Esophagus muscularis mucosa (tissue), 4 donors: Measurements from ENCODE around the gene SLC16A2. TPM values are rescaled to one million over a fixed set of nuclear protein-coding genes. Genes with fewer than 3 reads are reported as not detected.
A peak's percentile ranks its signal among the peaks of the same experiment; 100 is the strongest.

ENCODE experiments used
- DNase-seq: peaks from one replicate; pipeline ENCODE4 v3.0.0-alpha.2; 2017; ENCODE audit errors: extremely low spot score
- H3K27ac ChIP-seq, 4 donors: fragments of 200-600 bp; sonication (generic); replicated peaks in 1 of 4; 1 replicate in 3 of 4; 2 replicates in 1 of 4; pipeline ENCODE4 v1.5.1; 2016 to 2019; ENCODE audit warnings: mild to moderate bottlenecking in 1 of 4
- H3K27me3 ChIP-seq, 4 donors: fragments of 200-600 bp; sonication (generic); one replicate each; pipeline versions ENCODE4 v1.5.1 to v1.6.0; 2016 to 2019
- H3K36me3 ChIP-seq, 4 donors: fragments of 200-600 bp; sonication (generic); one replicate each; pipeline ENCODE4 v1.5.1; 2016 to 2019
- H3K4me1 ChIP-seq, 4 donors: fragments of 200-600 bp; sonication (generic); one replicate each; pipeline ENCODE4 v1.5.1; 2016 to 2019
- H3K4me3 ChIP-seq, 4 donors: fragments of 200-600 bp; sonication (generic); 1 replicate in 2 of 4; 2 replicates in 2 of 4; pipeline ENCODE4 v1.5.1; 2016 to 2019; ENCODE audit warnings: mild to moderate bottlenecking in 4 of 4, moderate library complexity in 1 of 4
- H3K9me3 ChIP-seq, 4 donors: fragments of 200-600 bp; sonication (generic); 1 replicate in 3 of 4; 2 replicates in 1 of 4; pipeline ENCODE4 v1.5.1; 2016 to 2019
- EP300 ChIP-seq: sonication (generic); formaldehyde crosslinking; IDR thresholded peaks from one replicate; pipeline ENCODE4 v1.6.1; 2017; ENCODE audit warnings: antibody characterized with exemption
- POLR2A ChIP-seq: fragments of 450-650 bp; IDR thresholded peaks from one replicate; pipeline ENCODE4 v1.6.1; 2017; ENCODE audit warnings: antibody characterized with exemption, moderate library complexity, mild to moderate bottlenecking, low read depth
- POLR2AphosphoS5 ChIP-seq, 2 donors: sonication (generic); formaldehyde crosslinking; IDR thresholded peaks; one replicate each; pipeline ENCODE4 v1.6.1; 2017; ENCODE audit warnings: antibody characterized with exemption in 2 of 2
- WGBS: methylation state at CpG from one replicate; pipeline ENCODE4 v1.1.5; 2018; 5-methylcytosine and 5-hydroxymethylcytosine counted together
- intact Hi-C: fragments of 100-400 bp; cut with DNase I; formaldehyde crosslinking; loops from one replicate; pipeline ENCODE4 v1.15.1; 2023
- total RNA-seq, 4 donors: library from RNA; depleted of rRNA; stranded (reverse); fragments of >200 nt; gene quantifications; one replicate each; pipeline versions ENCODE4 v1.1.0 to v1.2.1, GENCODE V29; 2016
- TF ChIP-seq, protein P1 (sequence below), 3 experiments: fragments of 200-600 bp in 2 of 3; fragments of 450-650 bp in 1 of 3; sonication (generic) in 2 of 3; IDR thresholded peaks; one replicate each; pipeline ENCODE4 v1.5.1; 2017 to 2019; ENCODE audit warnings: antibody characterized with exemption in 3 of 3, mild to moderate bottlenecking in 2 of 3, moderate library complexity in 1 of 3

SLC16A2 gene
- total RNA-seq, 4 donors from 2014 or later: 7.3 to 13.7 (median 9.6) TPM

GRCh38 chrX:74448669-74449068, 27.4 kb downstream of the SLC16A2 start:
- Histone ChIP-seq H3K4me1 (peaks cover 0 to 11% (median 0%) of the 10 kb centered on the region in 4 donors), H3K27me3 (no peaks in the 10 kb centered on the region), H3K27ac (no peak overlapping the region), H3K9me3 (no peaks in the 10 kb centered on the region), H3K36me3 (no peaks in the 10 kb centered on the region), H3K4me3 (no peak overlapping the region)
- no peak for TF ChIP-seq POLR2AphosphoS5 (IDR thresholded peaks at IDR 0.05)
- TF ChIP-seq, protein P1, sequence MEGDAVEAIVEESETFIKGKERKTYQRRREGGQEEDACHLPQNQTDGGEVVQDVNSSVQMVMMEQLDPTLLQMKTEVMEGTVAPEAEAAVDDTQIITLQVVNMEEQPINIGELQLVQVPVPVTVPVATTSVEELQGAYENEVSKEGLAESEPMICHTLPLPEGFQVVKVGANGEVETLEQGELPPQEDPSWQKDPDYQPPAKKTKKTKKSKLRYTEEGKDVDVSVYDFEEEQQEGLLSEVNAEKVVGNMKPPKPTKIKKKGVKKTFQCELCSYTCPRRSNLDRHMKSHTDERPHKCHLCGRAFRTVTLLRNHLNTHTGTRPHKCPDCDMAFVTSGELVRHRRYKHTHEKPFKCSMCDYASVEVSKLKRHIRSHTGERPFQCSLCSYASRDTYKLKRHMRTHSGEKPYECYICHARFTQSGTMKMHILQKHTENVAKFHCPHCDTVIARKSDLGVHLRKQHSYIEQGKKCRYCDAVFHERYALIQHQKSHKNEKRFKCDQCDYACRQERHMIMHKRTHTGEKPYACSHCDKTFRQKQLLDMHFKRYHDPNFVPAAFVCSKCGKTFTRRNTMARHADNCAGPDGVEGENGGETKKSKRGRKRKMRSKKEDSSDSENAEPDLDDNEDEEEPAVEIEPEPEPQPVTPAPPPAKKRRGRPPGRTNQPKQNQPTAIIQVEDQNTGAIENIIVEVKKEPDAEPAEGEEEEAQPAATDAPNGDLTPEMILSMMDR (IDR thresholded peaks at IDR 0.05): no peak
- no peak for TF ChIP-seq EP300
- TF ChIP-seq POLR2A: no peak
- 86% methylated on average over 2 of the region's 5 CpGs for WGBS
- DNase-seq: no peak
- intact Hi-C loops: no loop called here

DNA sequence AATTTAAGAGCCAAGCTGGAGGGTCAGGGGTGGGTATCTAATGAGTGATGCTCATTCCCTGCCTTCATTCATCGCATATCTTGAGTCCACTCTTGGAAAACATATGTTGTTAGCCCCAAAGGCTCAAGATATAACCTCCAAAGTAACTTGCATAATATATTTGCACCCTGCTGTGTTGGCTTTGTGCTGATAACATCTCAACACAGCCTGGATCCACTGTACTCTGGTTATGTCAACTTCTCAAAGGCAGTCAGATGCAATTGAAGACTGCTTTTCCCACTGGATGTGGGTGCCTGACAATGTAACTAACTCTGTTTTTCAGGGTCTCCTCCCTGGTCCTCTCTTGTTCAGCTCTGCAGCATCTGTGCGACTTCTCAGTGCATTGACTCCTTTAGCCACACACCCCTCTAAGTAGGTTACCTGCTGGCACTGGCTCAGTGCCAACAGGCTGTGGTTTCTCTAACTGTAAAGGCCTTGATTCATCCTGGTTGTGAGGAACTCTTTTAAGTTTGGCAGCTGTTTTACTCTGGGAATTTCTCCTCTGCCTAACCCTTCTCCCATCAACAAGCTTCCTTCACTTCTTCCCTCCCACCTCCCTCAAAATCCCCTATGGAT, 28.1 kb downstream of the SLC16A2 start:
- Histone ChIP-seq H3K36me3 (no peaks in the 10 kb centered on the region), H3K27me3 (no peaks in the 10 kb centered on the region), H3K4me3 (no peak overlapping the region), H3K9me3 (no peaks in the 10 kb centered on the region), H3K4me1 (peaks cover 0 to 11% (median 0%) of the 10 kb centered on the region in 4 donors), H3K27ac (no peak overlapping the region)
- intact Hi-C loops: no loop called here
- no peak for TF ChIP-seq EP300
- TF ChIP-seq, protein P1 (IDR thresholded peaks at IDR 0.05): no peak
- TF ChIP-seq POLR2AphosphoS5 (IDR thresholded peaks at IDR 0.05): no peak
- TF ChIP-seq POLR2A: no peak
- no peak for DNase-seq
- 82% methylated on average over 2 of the region's 2 CpGs for WGBS

GRCh38 chrX:74449937-74450330, 28.6 kb downstream of the SLC16A2 start:
- no peak for TF ChIP-seq POLR2AphosphoS5 (IDR thresholded peaks at IDR 0.05)
- no peak for TF ChIP-seq EP300
- TF ChIP-seq POLR2A: no peak
- TF ChIP-seq, protein P1 (IDR thresholded peaks at IDR 0.05): no peak
- Histone ChIP-seq H3K36me3 (no peaks in the 10 kb centered on the region), H3K4me1 (peaks cover 0 to 11% (median 0%) of the 10 kb centered on the region in 4 donors), H3K4me3 (no peak overlapping the region), H3K27ac (no peak overlapping the region), H3K27me3 (no peaks in the 10 kb centered on the region), H3K9me3 (no peaks in the 10 kb centered on the region)
- 54% methylated on average over 3 of the region's 3 CpGs for WGBS
- no peak for DNase-seq
- intact Hi-C loops: loop anchor here (10.0 kb wide), 1 partner anchor 65 kb away; no protein-coding TSS in a partner anchor

DNA sequence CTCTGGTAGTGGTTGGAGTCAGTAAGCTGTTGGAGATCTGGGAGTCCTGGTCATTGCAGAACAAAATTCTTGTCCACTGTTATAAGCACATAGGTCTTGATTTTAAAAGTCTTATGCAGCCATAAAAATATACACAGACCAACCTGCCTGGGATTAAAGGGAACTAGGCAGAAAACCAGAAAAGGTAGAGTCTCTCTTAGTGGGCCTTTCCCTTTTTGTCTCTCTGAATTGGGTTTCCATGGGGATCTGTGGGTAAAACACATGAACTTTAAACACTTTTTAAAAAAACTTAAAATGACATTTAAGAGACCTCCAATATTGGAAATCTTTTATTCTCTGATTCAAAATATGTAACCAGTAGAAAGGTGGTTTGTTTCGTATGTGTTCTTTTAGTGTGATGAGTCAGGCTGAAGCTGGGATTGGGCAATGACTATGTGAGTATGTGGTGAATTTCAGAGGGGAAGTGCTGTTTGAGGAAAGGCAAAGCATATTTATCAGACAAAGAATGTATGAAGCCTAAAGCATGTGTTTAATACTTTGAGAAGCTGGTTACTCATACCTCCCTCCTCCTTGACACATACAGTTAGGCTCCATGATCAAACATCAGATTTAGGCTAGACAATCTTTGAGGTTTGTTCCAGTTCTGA, 29.6 kb downstream of the SLC16A2 start:
- TF ChIP-seq, protein P1 (IDR thresholded peaks at IDR 0.05): no peak
- TF ChIP-seq POLR2A: no peak
- TF ChIP-seq POLR2AphosphoS5 (IDR thresholded peaks at IDR 0.05): no peak
- H3K9me3 ChIP-seq: no peaks in the 10 kb centered on the region
- intact Hi-C loops: loop anchor here (10.0 kb wide), 1 partner anchor 66 kb away; no protein-coding TSS in a partner anchor
- no peaks in the 10 kb centered on the region for H3K36me3 ChIP-seq
- H3K27me3 ChIP-seq: no peaks in the 10 kb centered on the region
- no peak overlapping the region for H3K4me3 ChIP-seq
- peaks cover 0 to 11% (median 0%) of the 10 kb centered on the region in 4 donors for H3K4me1 ChIP-seq
- no peak for DNase-seq
- WGBS: 62% methylated on average over 1 of the region's 1 CpG
- H3K27ac ChIP-seq: peak overlapping the region in 1 of 4 donors; percentile 10
